ENCODE data around the gene GABRR3.

DNA sequence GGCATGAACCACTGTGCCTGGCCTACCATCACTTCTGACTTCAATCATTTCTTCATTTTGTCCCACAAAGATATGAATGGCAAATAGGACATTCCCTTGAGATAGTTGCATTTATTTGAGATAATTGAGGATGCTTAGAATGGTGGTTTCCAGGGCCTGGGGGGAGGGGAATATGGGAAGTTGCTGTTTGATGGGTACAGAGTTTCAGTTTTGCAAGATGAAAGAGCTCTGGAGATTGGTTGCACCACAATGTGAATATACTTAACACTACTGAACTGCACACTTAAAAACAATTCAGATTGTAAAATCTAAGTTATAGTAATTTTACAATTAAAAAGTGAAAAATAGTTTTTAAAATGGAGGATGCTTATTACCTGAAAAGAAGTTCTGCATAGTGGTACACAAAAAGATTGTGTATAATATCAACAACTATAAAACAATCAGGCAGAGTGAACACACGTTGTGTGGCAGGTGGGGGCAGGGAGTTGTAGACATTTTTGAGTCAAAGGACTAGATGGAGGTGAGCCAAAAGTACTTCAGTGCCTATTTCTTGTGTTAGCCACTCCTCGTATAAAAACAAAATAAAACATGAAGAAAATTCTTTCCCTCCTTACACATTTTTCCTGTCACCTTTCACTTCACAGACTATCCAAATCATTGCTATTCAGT lies 44.4 kb downstream of the GABRR3 start:
- TF ChIP-seq YY1 (IDR thresholded peaks at IDR 0.05; ENCODE audit: insufficient read depth, insufficient read length) (no peak), ZNF274 (IDR thresholded peaks at IDR 0.05; ENCODE audit: low read depth, low read length) (no peak), SUZ12 (IDR thresholded peaks at IDR 0.05; ENCODE audit: extremely low read depth, insufficient read depth, insufficient read length) (no peak)
